Left ventricle myocardium inferior (tissue), 1 donor: Measurements from ENCODE around the gene FANCL. TPM values are rescaled to one million over a fixed set of nuclear protein-coding genes. Genes with fewer than 3 reads are reported as not detected.

Experiments
- DNase-seq: peaks from one replicate; pipeline ENCODE4 v3.0.0-alpha.2; 2020
- H3K27ac ChIP-seq: fragments of 200-600 bp; replicated peaks from 2 replicates; pipeline ENCODE4 v1.8.0; 2021
- H3K27me3 ChIP-seq: fragments of 200-600 bp; 2 replicates; pipeline ENCODE4 v1.8.0; 2021; ENCODE audit warnings: low read depth
- H3K36me3 ChIP-seq: fragments of 200-600 bp; 2 replicates; pipeline ENCODE4 v1.8.0; 2021
- H3K4me1 ChIP-seq: fragments of 200-600 bp; 2 replicates; pipeline ENCODE4 v1.8.0; 2021
- H3K4me3 ChIP-seq: fragments of 200-600 bp; 2 replicates; pipeline ENCODE4 v1.8.0; 2021; ENCODE audit warnings: mild to moderate bottlenecking, moderate library complexity
- H3K9me3 ChIP-seq: fragments of 200-600 bp; replicated peaks from 2 replicates; pipeline ENCODE4 v1.8.0; 2021
- intact Hi-C: fragments of 100-400 bp; cut with micrococcal nuclease; formaldehyde crosslinking; loops from one replicate; pipeline ENCODE4 v1.11.0; 2022
- total RNA-seq: library from RNA; stranded (reverse); fragmentation: NEBNext Ultra II Directional; extraction: Animal tissue kit (Norgen Biotek cat#: 25700); gene quantifications from one replicate; pipeline ENCODE4 v1.2.1, GENCODE V29; 2021
- TF ChIP-seq, protein P1 (sequence below): fragments of 200-600 bp; IDR thresholded peaks from 2 replicates; pipeline ENCODE4 v1.8.0; 2021; ENCODE audit warnings: antibody characterized with exemption, mild to moderate bottlenecking, borderline replicate concordance
- donor health status: DM: no; HTN: yes; CAD: no; lungs with severe emphysema.

FANCL gene
- total RNA-seq, 1 donor from 2014 or later, result 12.0 TPM

DNA sequence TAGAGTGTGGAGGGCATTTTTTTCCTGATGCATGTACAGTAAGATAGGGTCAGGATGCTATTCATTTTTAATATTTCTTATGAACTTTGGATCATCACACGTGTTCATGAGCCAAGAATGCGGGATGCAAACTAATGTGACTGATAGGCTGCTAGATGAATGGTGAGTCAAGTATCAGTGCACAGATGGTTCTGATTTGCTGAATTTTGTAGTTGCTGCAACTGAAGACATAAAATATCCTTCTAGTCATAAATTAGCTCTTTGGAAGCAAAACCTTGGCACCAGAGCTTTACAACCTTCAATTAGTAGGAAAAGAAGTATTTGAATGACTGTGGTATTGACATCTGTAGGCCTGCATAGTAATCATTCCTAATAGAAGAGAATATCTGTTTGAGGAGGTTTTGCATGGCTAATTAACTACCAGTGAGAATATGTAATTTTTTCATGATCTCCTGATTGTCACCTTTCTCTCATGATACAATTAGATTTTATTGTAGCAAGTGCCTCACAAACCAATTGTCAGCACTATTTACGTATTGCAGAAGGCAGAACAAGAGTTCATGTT, 100.5 kb downstream of the FANCL start:
- Histone ChIP-seq H3K4me3 (no peak overlapping the region), H3K27ac (no peak overlapping the region), H3K9me3 (no peaks in the 10 kb centered on the region), H3K27me3 (no peaks in the 10 kb centered on the region), H3K4me1 (peaks cover 15% of the 10 kb centered on the region), H3K36me3 (peaks cover 24% of the 10 kb centered on the region)
- TF ChIP-seq, protein P1, sequence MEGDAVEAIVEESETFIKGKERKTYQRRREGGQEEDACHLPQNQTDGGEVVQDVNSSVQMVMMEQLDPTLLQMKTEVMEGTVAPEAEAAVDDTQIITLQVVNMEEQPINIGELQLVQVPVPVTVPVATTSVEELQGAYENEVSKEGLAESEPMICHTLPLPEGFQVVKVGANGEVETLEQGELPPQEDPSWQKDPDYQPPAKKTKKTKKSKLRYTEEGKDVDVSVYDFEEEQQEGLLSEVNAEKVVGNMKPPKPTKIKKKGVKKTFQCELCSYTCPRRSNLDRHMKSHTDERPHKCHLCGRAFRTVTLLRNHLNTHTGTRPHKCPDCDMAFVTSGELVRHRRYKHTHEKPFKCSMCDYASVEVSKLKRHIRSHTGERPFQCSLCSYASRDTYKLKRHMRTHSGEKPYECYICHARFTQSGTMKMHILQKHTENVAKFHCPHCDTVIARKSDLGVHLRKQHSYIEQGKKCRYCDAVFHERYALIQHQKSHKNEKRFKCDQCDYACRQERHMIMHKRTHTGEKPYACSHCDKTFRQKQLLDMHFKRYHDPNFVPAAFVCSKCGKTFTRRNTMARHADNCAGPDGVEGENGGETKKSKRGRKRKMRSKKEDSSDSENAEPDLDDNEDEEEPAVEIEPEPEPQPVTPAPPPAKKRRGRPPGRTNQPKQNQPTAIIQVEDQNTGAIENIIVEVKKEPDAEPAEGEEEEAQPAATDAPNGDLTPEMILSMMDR, result no peak
- intact Hi-C loops, result no loop called here
- no peak for DNase-seq

DNA sequence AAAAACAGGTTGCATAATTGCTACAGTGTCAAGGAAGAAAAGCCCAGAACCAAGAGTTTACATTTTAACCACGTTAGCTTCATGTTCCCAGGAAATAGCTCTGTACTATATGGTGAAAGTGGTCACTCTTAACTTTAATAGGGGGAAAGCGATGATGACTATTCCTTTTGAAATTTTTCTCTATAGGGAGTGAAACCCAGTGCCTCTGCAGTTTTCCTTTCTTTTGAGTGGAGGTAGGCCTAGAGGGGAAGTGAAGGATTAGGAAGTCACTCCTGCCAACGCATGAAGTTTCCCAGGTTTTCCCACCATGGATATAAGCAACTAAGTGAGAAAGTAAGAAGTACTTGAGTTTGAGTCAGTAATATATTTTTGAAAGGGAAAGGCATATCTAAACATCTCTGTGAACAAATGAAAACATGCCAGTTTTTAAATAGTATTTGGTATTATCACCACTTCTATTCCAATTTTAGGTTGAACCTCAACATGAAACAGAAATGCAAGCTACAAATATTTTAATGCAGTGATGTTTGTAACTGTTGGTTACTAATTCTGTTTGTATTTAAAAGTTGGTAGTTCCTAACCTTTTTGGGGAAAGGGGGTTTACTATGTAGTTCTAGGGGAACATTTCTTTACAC, 102.6 kb downstream of the FANCL start:
- intact Hi-C loops, result no loop called here
- no peak for DNase-seq
- Histone ChIP-seq H3K4me3 (no peak overlapping the region), H3K27ac (no peak overlapping the region), H3K9me3 (no peaks in the 10 kb centered on the region), H3K27me3 (no peaks in the 10 kb centered on the region), H3K36me3 (peaks cover 24% of the 10 kb centered on the region), H3K4me1 (peaks cover 15% of the 10 kb centered on the region)
- TF ChIP-seq, protein P1, result no peak

DNA sequence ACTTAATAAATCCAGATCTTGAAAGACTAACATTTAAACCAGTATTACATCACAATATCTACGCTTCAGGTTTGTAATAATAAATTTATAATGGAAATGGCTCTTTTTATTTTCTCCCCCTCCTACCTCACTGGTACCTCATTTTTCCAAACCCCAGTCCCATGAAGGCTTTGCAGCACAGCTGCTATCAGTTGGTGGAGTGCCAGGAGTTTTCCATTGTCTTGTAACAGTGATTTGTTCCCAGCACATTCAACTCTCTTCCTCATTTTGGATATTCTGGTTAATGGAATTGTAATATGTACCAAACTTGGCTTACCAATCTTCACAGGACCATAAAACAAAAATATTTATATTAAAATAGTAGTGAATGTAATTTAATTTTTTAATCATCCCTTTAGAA, 103.3 kb downstream of the FANCL start:
- DNase-seq, result no peak
- TF ChIP-seq, protein P1, result no peak
- intact Hi-C loops, result no loop called here
- Histone ChIP-seq H3K4me1 (peaks cover 15% of the 10 kb centered on the region), H3K4me3 (no peak overlapping the region), H3K9me3 (no peaks in the 10 kb centered on the region), H3K27me3 (no peaks in the 10 kb centered on the region), H3K27ac (no peak overlapping the region), H3K36me3 (peaks cover 22% of the 10 kb centered on the region)

DNA sequence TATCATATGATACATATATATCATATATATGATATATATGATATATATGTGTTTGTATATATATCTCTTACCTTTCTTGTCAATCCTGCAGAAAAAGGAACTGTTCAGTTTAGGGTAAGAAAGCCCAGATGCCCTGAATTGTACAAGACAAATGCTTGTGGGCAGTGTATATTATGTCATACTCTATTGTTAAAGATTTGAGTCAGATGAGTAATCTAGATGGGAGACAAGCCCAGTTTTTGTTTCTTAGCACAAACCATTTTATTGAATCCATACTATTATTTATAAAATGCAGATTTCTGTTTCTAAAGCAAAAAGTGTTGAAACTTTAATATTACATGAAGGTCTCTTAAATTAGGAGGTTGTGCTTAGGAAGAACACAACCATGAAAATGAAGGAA, 103.9 kb downstream of the FANCL start:
- H3K9me3 ChIP-seq, result no peaks in the 10 kb centered on the region
- H3K36me3 ChIP-seq, result peaks cover 26% of the 10 kb centered on the region
- TF ChIP-seq, protein P1, result no peak
- H3K27ac ChIP-seq, result no peak overlapping the region
- H3K4me3 ChIP-seq, result no peak overlapping the region
- H3K27me3 ChIP-seq, result no peaks in the 10 kb centered on the region
- intact Hi-C loops, result no loop called here
- no peak for DNase-seq
- peaks cover 16% of the 10 kb centered on the region for H3K4me1 ChIP-seq

DNA sequence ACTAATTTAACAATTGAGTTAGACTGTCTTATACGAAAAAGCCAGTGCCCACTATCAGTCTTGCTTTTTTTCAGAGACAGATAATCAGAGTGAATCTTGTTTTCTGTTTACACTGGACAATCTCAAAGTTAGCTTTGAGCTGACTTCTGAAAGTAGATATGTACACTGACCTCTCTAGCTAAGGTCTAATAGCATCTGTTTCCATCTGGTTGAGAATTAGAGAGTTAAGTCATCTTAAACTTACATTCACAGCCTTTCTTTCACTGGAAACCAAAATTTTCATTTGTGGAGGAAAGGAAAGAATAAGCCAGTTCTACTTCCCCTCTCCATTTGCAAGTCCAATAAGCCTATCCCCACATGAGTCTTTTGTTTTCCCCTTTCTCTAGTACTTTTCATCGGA, 105.3 kb downstream of the FANCL start:
- intact Hi-C loops, result no loop called here
- TF ChIP-seq, protein P1, result no peak

More for the DNA sequence above, 105.3 kb downstream of the FANCL start:
- no peak overlapping the region for H3K27ac ChIP-seq
- peaks cover 27% of the 10 kb centered on the region for H3K36me3 ChIP-seq
- DNase-seq, result no peak
- no peaks in the 10 kb centered on the region for H3K9me3 ChIP-seq
- no peak overlapping the region for H3K4me3 ChIP-seq
- H3K27me3 ChIP-seq, result no peaks in the 10 kb centered on the region
- H3K4me1 ChIP-seq, result peaks cover 29% of the 10 kb centered on the region
